Ascending aorta (tissue), 2 donors: ENCODE results near the gene REEP3. TPM values are rescaled to one million over a fixed set of nuclear protein-coding genes. Genes with fewer than 3 reads are reported as not detected.

Experiments
- DNase-seq, 2 donors: peaks; one replicate each; pipeline ENCODE4 v3.0.0-alpha.2; 2019; ENCODE audit warnings: low spot score in 2 of 2
- H3K27ac ChIP-seq, 2 donors: fragments of 200-600 bp; sonication (generic); one replicate each; pipeline ENCODE4 v1.5.1; 2016 to 2017; ENCODE audit warnings: mild to moderate bottlenecking in 1 of 2
- H3K27me3 ChIP-seq: fragments of 200-600 bp; sonication (generic); one replicate; pipeline ENCODE4 v1.5.1; 2017
- H3K36me3 ChIP-seq, 2 donors: fragments of 200-600 bp; sonication (generic); one replicate each; pipeline ENCODE4 v1.5.1; 2016
- H3K4me1 ChIP-seq, 2 donors: fragments of 200-600 bp; sonication (generic); one replicate each; pipeline ENCODE4 v1.5.1; 2016 to 2017; ENCODE audit warnings: mild to moderate bottlenecking in 1 of 2
- H3K4me3 ChIP-seq, 2 donors: fragments of 200-600 bp; sonication (generic); one replicate each; pipeline ENCODE4 v1.5.1; 2016 to 2017; ENCODE audit warnings: mild to moderate bottlenecking in 1 of 2
- H3K9me3 ChIP-seq, 2 donors: fragments of 200-600 bp; sonication (generic); one replicate each; pipeline ENCODE4 v1.5.1; 2016
- CTCF ChIP-seq, 3 experiments: fragments of 200-600 bp in 2 of 3; fragments of 450-650 bp in 1 of 3; sonication (generic) in 2 of 3; IDR thresholded peaks; one replicate each; pipeline ENCODE4 v1.5.1; 2016 to 2019; ENCODE audit warnings: antibody characterized with exemption in 3 of 3, mild to moderate bottlenecking in 1 of 3, moderate library complexity in 1 of 3
- intact Hi-C: fragments of 100-400 bp; cut with DNase I; formaldehyde crosslinking; loops from one replicate; pipeline ENCODE4 v1.15.1; 2023
- total RNA-seq: library from RNA; depleted of rRNA; stranded (reverse); fragments of >200 nt; gene quantifications from one replicate; pipeline ENCODE4 v1.1.0, GENCODE V29; 2016

Gene REEP3
- total RNA-seq, 1 donor from 2014 or later, result 41.1 TPM

- Histone ChIP-seq H3K4me1 (peaks cover 0 to 3% of the 10 kb centered on the region in 2 donors), H3K9me3 (no peaks in the 10 kb centered on the region), H3K4me3 (no peak overlapping the region), H3K27me3 (no peaks in the 10 kb centered on the region), H3K36me3 (no peaks in the 10 kb centered on the region), H3K27ac (no peak overlapping the region)
- intact Hi-C loops, result no loop called here
- no peak for DNase-seq
- no peak for TF ChIP-seq CTCF (IDR thresholded peaks at IDR 0.05)
Observed at GRCh38 chr10:63542835-63543575, 21.8 kb downstream of the REEP3 start.

GRCh38 chr10:63543576-63543962, 22.4 kb downstream of the REEP3 start:
- Histone ChIP-seq H3K9me3 (no peaks in the 10 kb centered on the region), H3K27me3 (no peaks in the 10 kb centered on the region), H3K4me3 (no peak overlapping the region), H3K4me1 (peaks cover 0 to 5% of the 10 kb centered on the region in 2 donors), H3K27ac (no peak overlapping the region), H3K36me3 (no peaks in the 10 kb centered on the region)
- intact Hi-C loops, result no loop called here
- no peak for TF ChIP-seq CTCF (IDR thresholded peaks at IDR 0.05)
- no peak for DNase-seq

- no peak for DNase-seq
- H3K9me3 ChIP-seq, result no peaks in the 10 kb centered on the region
- H3K36me3 ChIP-seq, result no peaks in the 10 kb centered on the region
- H3K4me3 ChIP-seq, result no peak overlapping the region
- TF ChIP-seq CTCF (IDR thresholded peaks at IDR 0.05), result no peak
- no peaks in the 10 kb centered on the region for H3K27me3 ChIP-seq
- peaks cover 0 to 5% of the 10 kb centered on the region in 2 donors for H3K4me1 ChIP-seq
- intact Hi-C loops, result no loop called here
- H3K27ac ChIP-seq, result no peak overlapping the region
Observed at GRCh38 chr10:63544418-63544817, 23.2 kb downstream of the REEP3 start.

GRCh38 chr10:63547628-63548360, 26.6 kb downstream of the REEP3 start:
- peaks cover 0 to 5% of the 10 kb centered on the region in 2 donors for H3K4me1 ChIP-seq
- H3K27ac ChIP-seq, result no peak overlapping the region
- no peaks in the 10 kb centered on the region for H3K27me3 ChIP-seq
- DNase-seq, result no peak
- H3K9me3 ChIP-seq, result no peaks in the 10 kb centered on the region
- TF ChIP-seq CTCF (IDR thresholded peaks at IDR 0.05), result no peak
- no peak overlapping the region for H3K4me3 ChIP-seq
- intact Hi-C loops, result no loop called here
- no peaks in the 10 kb centered on the region for H3K36me3 ChIP-seq

GRCh38 chr10:63548860-63549259, 27.7 kb downstream of the REEP3 start:
- TF ChIP-seq CTCF (IDR thresholded peaks at IDR 0.05), result no peak
- Histone ChIP-seq H3K27ac (no peak overlapping the region), H3K36me3 (no peaks in the 10 kb centered on the region), H3K9me3 (no peaks in the 10 kb centered on the region), H3K4me1 (peaks cover 0 to 11% of the 10 kb centered on the region in 2 donors), H3K27me3 (no peaks in the 10 kb centered on the region), H3K4me3 (no peak overlapping the region)
- no peak for DNase-seq
- intact Hi-C loops, result no loop called here
